Endothelial cell of umbilical vein (primary cell): Measurements from ENCODE around the gene POLRMT.

Experiments used
- CTCF ChIP-seq, 2 donors: IDR thresholded peaks; 1 replicate in 1 of 2; 2 replicates in 1 of 2; pipeline ENCODE4 v1.5.1; 2011; ENCODE audit warnings: low read length in 2 of 2, mild to moderate bottlenecking in 2 of 2, moderate library complexity in 2 of 2, control low read depth in 1 of 2, inconsistent platforms in 1 of 2, low read depth in 1 of 2; ENCODE audit not compliant: insufficient read depth in 1 of 2; ENCODE audit errors: extremely low read depth in 1 of 2
- EZH2 ChIP-seq: IDR thresholded peaks from 2 replicates; pipeline ENCODE4 v1.6.1; 2012; ENCODE audit warnings: borderline replicate concordance, low read depth, mild to moderate bottlenecking, moderate library complexity, low read length, inconsistent platforms; ENCODE audit not compliant: severe bottlenecking
- GATA2 ChIP-seq: IDR thresholded peaks from 2 replicates; pipeline ENCODE4 v1.7.0; 2011; ENCODE audit warnings: low read depth, mild to moderate bottlenecking, moderate library complexity, mixed read lengths, low read length; ENCODE audit not compliant: insufficient read length, insufficient read depth
- JUN ChIP-seq: IDR thresholded peaks from 2 replicates; pipeline ENCODE4 v1.6.1; 2011; ENCODE audit warnings: borderline replicate concordance, low read depth; ENCODE audit not compliant: insufficient read length, insufficient read depth
- POLR2A ChIP-seq: IDR thresholded peaks from 2 replicates; pipeline ENCODE4 v1.6.1; 2012; ENCODE audit warnings: low read depth, mild to moderate bottlenecking, control low read depth, low read length
- POLR2AphosphoS5 ChIP-seq: IDR thresholded peaks from 2 replicates; pipeline ENCODE4 v1.6.1; 2012; ENCODE audit warnings: low read depth, mild to moderate bottlenecking, control low read depth, low read length, moderate library complexity; ENCODE audit not compliant: insufficient read depth

DNA sequence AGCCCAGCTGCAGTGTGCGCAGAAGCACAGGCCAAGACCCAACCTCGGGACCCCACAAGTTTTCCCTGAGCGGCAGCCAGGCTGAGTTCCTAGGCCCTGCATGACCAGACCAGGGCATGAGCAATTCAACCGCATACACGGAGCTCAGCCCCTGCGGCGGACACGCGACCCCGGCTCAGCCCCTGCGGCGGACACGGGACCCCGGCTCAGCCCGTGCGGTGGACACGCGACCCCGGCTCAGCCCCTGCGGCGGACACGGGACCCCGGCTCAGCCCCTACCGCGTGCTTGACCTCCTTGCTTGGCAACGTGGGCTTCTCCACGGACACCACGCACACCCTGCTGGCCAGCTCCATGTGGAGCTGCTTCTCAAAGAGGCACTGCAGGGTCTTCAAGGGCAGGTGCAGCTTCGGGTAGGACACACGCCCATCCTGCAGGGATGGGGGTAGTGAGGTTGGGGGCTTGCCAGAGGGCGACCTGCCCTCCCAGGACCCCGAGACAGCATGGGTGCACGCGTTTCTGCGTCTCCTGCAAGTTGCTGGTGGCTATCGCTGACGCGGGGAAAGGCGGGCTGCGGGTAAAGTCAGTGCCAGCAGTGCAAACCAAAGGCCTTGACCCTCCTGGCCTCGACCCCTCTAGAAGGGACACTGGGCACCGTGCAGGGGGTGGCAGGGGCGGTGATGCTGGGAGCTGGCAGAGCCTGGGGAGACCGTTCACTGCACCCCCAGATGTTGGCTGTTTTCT lies 10.0 kb downstream of the POLRMT start:
- TF ChIP-seq CTCF (IDR thresholded peaks at IDR 0.05; ENCODE audit: extremely low read depth in 1 of 2, insufficient read depth in 1 of 2, low read depth in 1 of 2, low read length in 2 of 2) (no peak), EZH2 (no peak), POLR2AphosphoS5 (no peak), JUN (no peak), POLR2A (no peak), GATA2 (no peak)
